ENCODE measurements around the gene FERMT1.

- TF ChIP-seq, protein P1, sequence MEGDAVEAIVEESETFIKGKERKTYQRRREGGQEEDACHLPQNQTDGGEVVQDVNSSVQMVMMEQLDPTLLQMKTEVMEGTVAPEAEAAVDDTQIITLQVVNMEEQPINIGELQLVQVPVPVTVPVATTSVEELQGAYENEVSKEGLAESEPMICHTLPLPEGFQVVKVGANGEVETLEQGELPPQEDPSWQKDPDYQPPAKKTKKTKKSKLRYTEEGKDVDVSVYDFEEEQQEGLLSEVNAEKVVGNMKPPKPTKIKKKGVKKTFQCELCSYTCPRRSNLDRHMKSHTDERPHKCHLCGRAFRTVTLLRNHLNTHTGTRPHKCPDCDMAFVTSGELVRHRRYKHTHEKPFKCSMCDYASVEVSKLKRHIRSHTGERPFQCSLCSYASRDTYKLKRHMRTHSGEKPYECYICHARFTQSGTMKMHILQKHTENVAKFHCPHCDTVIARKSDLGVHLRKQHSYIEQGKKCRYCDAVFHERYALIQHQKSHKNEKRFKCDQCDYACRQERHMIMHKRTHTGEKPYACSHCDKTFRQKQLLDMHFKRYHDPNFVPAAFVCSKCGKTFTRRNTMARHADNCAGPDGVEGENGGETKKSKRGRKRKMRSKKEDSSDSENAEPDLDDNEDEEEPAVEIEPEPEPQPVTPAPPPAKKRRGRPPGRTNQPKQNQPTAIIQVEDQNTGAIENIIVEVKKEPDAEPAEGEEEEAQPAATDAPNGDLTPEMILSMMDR (IDR thresholded peaks at IDR 0.05; ENCODE audit: low read length) = no peak
- no peak for TF ChIP-seq EZH2 (optimal IDR thresholded peaks at IDR 0.05; ENCODE audit: low read depth, low read length)
Measured at GRCh38 chr20:6040540-6040939, 82.3 kb downstream of the FERMT1 start.
